GM12801 (cell line): ENCODE measurements around the gene GPX5.

ENCODE experiments used
- CTCF ChIP-seq: IDR thresholded peaks from one replicate; pipeline ENCODE4 v1.5.1; 2011; ENCODE audit warnings: control low read depth; ENCODE audit not compliant: insufficient read length; ENCODE audit errors: extremely low read depth

Gene GPX5

GRCh38 chr6:28555136-28555535 is 29.5 kb downstream of the GPX5 start:
- TF ChIP-seq CTCF: no peak

GRCh38 chr6:28558629-28559028 is 32.9 kb downstream of the GPX5 start:
- TF ChIP-seq CTCF: no peak

GRCh38 chr6:28563430-28564095 is 37.9 kb downstream of the GPX5 start:
- TF ChIP-seq CTCF: no peak

GRCh38 chr6:28565823-28566526 is 40.3 kb downstream of the GPX5 start:
- TF ChIP-seq CTCF: no peak

GRCh38 chr6:28566527-28567252 is 41.0 kb downstream of the GPX5 start:
- TF ChIP-seq CTCF: no peak

GRCh38 chr6:28567506-28567905 is 41.8 kb downstream of the GPX5 start:
- no peak for TF ChIP-seq CTCF

- no peak for TF ChIP-seq CTCF
Observed at GRCh38 chr6:28568515-28569108, 42.9 kb downstream of the GPX5 start.
